Fibroblast of villous mesenchyme (primary cell): ENCODE results near the gene IL1RL2. TPM values are rescaled to one million over a fixed set of nuclear protein-coding genes. Genes with fewer than 3 reads are reported as not detected.

ENCODE experiments used
- DNase-seq: peaks from one replicate; pipeline ENCODE4 v3.0.0-alpha.2; 2010; ENCODE audit warnings: low read depth
- H3K4me3 ChIP-seq: 2 replicates; pipeline ENCODE4 v1.5.1; 2011; ENCODE audit warnings: low read depth, mild to moderate bottlenecking, low read length
- total RNA-seq: library from RNA; depleted of rRNA; stranded (reverse); fragments of >200 nt; gene quantifications from 2 replicates; pipeline ENCODE4 v1.2.3, GENCODE V29; 2012
- TF ChIP-seq, protein P1 (sequence below): IDR thresholded peaks from 2 replicates; pipeline ENCODE4 v1.5.1; 2012; ENCODE audit warnings: low read depth, mild to moderate bottlenecking, low read length; ENCODE audit not compliant: insufficient read depth

Gene IL1RL2
- total RNA-seq, 1 donor = 1.3 TPM

- no peak overlapping the region for H3K4me3 ChIP-seq
- DNase-seq = no peak
- TF ChIP-seq, protein P1, sequence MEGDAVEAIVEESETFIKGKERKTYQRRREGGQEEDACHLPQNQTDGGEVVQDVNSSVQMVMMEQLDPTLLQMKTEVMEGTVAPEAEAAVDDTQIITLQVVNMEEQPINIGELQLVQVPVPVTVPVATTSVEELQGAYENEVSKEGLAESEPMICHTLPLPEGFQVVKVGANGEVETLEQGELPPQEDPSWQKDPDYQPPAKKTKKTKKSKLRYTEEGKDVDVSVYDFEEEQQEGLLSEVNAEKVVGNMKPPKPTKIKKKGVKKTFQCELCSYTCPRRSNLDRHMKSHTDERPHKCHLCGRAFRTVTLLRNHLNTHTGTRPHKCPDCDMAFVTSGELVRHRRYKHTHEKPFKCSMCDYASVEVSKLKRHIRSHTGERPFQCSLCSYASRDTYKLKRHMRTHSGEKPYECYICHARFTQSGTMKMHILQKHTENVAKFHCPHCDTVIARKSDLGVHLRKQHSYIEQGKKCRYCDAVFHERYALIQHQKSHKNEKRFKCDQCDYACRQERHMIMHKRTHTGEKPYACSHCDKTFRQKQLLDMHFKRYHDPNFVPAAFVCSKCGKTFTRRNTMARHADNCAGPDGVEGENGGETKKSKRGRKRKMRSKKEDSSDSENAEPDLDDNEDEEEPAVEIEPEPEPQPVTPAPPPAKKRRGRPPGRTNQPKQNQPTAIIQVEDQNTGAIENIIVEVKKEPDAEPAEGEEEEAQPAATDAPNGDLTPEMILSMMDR = no peak
Observed at GRCh38 chr2:102261467-102262135, 74.8 kb downstream of the IL1RL2 start.

GRCh38 chr2:102262216-102263129 is 75.7 kb downstream of the IL1RL2 start:
- TF ChIP-seq, protein P1 = no peak
- no peak overlapping the region for H3K4me3 ChIP-seq
- DNase-seq = peak; percentile 72

DNA sequence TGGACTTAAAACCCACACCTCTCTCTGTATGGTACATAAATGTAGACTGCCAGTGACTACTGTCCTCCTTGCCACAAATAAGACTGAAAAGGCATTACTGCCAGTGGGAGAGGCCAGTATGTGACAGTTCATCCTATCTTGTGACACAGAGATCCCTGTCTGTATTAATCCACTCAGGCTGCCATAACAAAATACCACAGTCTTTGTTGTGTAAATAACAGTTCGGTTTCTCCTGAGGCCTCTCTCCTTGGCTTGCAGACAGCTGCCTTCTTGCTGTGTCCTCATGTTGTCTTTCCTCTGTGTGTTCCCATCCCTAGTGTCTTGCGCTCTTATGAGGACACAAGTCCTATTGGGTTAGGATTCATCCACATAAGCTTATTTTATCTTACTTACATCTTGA is 78.1 kb downstream of the IL1RL2 start:
- DNase-seq = no peak

DNA sequence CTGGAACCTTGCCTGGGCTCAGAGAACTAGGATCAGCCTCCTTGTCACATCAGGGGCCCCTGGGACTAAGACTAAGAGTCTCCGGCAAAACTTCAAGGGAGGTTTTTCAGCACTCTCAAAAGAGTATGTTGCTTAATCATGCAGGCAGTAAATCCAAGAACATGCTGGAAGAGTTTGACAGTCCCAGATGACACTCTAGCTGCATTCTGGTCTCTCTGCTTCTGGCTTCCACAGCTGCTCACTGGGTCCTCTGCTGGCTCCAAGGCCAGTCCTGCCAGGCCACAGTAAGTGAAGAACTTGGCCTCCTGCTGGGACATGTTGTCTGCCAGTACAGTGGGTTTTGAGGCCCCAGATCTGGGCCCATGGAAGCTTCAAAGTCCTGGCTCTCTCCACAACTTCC is 79.4 kb downstream of the IL1RL2 start:
- peak; percentile 66 for DNase-seq
- TF ChIP-seq, protein P1 = no peak

More for the DNA sequence above, 78.1 kb downstream of the IL1RL2 start:
- no peak overlapping the region for H3K4me3 ChIP-seq
- TF ChIP-seq, protein P1 = no peak

DNA sequence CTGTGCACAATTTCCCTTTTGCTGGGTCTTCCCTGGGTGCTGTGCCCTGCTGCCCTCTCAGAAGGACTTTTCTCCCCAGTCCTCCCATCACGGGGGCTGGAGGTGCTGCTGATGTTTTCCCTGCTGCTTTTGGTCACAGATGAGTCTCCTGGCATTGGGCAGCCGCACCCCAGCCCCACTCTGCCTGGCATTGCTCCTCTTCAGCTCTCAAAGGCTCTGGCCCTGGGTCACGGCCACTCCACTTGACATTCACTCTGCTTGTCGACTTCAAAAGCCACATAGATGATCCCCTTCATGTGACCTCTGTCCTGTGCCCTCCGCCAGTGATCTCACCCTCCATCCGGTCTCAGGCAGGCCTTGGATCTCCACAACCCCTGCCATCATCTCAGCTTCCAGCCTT is 81.0 kb downstream of the IL1RL2 start:
- H3K4me3 ChIP-seq = no peak overlapping the region
- TF ChIP-seq, protein P1 = no peak
- DNase-seq = no peak

More for the DNA sequence above, 79.4 kb downstream of the IL1RL2 start:
- H3K4me3 ChIP-seq = no peak overlapping the region

DNA sequence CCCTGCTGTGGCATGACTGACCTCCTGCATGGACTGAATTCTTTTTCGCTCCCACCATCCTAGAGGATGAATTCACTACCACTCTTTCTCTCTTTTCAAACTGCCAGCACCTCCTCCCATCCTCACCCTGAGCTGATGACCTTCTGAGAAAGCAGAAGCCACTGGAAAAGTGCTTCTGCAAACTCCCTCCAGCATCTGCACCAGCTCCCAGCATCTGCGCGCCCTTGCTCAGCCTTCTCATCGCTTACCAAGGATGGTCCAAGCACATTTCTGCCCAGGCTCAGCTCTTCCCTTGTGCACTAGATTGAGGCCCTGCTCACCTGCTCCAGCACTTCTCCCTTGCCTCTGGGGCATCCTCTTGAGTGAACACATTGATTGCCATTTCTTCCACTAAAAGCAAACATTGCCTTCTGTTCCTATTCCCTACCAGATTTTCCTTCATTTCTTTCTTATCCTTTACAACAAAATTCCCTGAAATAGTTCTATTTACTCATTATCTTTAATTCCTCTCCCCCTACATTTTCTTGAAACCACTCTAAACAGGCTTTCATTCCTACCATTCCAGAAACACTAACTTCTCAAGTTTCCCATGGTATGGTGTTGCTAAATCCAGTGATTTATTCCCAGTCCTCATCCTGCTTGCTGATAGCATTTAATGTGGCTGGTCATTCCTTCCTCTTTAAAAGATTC is 81.8 kb downstream of the IL1RL2 start:
- TF ChIP-seq, protein P1 = no peak
- H3K4me3 ChIP-seq = no peak overlapping the region

More for the DNA sequence above, 81.8 kb downstream of the IL1RL2 start:
- DNase-seq = peak; percentile 92
